ENCODE results near the gene ORMDL3. TPM values are rescaled to one million over a fixed set of nuclear protein-coding genes. Genes with fewer than 3 reads are reported as not detected.

Gene ORMDL3
- total and polyA plus RNA-seq, 2 donors (not counting 1 experiment from before 2014, with no cell fraction given): 30.1 to 48.1 TPM

GRCh38 chr17:39946551-39947330 is 19.3 kb upstream of the ORMDL3 start:
- Histone ChIP-seq H3K79me2 (ENCODE audit: control insufficient read depth, insufficient read depth, low read length) (no peaks in the 10 kb centered on the region), H3K27me3 (ENCODE audit: control insufficient read depth, insufficient read depth, low read length) (peaks cover 10% of the 10 kb centered on the region), H3K4me1 (ENCODE audit: control insufficient read depth, extremely low read depth, insufficient read depth, low read length) (no peaks in the 10 kb centered on the region), H3K36me3 (ENCODE audit: control insufficient read depth, insufficient read depth, low read length) (no peaks in the 10 kb centered on the region), H3K9ac (ENCODE audit: insufficient read depth, low read length) (no peak overlapping the region), H2AFZ (ENCODE audit: low read length) (no peak overlapping the region), H3K27ac (ENCODE audit: insufficient read depth, low read length) (no peak overlapping the region), H3K4me2 (ENCODE audit: extremely low read depth, insufficient read depth, low read length) (no peak overlapping the region), H4K20me1 (ENCODE audit: control insufficient read depth, extremely low read depth, insufficient read depth, low read length) (no peaks in the 10 kb centered on the region), H3K9me3 (ENCODE audit: control insufficient read depth, insufficient read depth, low read depth, low read length) (no peaks in the 10 kb centered on the region), H3K4me3 (replicated peaks in 1 of 4; ENCODE audit: control extremely low read depth in 1 of 4, insufficient read depth in 1 of 4, low read depth in 3 of 4, low read length in 4 of 4) (no peak overlapping the region)
- DNase-seq (ENCODE audit: low read depth in 2 of 2): no peak
- TF ChIP-seq, protein P1, sequence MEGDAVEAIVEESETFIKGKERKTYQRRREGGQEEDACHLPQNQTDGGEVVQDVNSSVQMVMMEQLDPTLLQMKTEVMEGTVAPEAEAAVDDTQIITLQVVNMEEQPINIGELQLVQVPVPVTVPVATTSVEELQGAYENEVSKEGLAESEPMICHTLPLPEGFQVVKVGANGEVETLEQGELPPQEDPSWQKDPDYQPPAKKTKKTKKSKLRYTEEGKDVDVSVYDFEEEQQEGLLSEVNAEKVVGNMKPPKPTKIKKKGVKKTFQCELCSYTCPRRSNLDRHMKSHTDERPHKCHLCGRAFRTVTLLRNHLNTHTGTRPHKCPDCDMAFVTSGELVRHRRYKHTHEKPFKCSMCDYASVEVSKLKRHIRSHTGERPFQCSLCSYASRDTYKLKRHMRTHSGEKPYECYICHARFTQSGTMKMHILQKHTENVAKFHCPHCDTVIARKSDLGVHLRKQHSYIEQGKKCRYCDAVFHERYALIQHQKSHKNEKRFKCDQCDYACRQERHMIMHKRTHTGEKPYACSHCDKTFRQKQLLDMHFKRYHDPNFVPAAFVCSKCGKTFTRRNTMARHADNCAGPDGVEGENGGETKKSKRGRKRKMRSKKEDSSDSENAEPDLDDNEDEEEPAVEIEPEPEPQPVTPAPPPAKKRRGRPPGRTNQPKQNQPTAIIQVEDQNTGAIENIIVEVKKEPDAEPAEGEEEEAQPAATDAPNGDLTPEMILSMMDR (conservative IDR thresholded peaks at IDR 0.05 in 1 of 2, IDR thresholded peaks at IDR 0.05 in 1 of 2; ENCODE audit: low read depth in 1 of 2, low read length in 2 of 2): no peak
- TF ChIP-seq EZH2 (IDR thresholded peaks at IDR 0.05; ENCODE audit: low read length, missing control alignments): no peak

- Histone ChIP-seq H3K4me2 (ENCODE audit: extremely low read depth, insufficient read depth, low read length) (no peak overlapping the region), H3K9ac (ENCODE audit: insufficient read depth, low read length) (no peak overlapping the region), H3K4me1 (ENCODE audit: control insufficient read depth, extremely low read depth, insufficient read depth, low read length) (peaks cover 3% of the 10 kb centered on the region), H3K36me3 (ENCODE audit: control insufficient read depth, insufficient read depth, low read length) (no peaks in the 10 kb centered on the region), H3K27me3 (ENCODE audit: control insufficient read depth, insufficient read depth, low read length) (peaks cover 7% of the 10 kb centered on the region), H2AFZ (ENCODE audit: low read length) (no peak overlapping the region), H3K27ac (ENCODE audit: insufficient read depth, low read length) (no peak overlapping the region), H3K9me3 (ENCODE audit: control insufficient read depth, insufficient read depth, low read depth, low read length) (no peaks in the 10 kb centered on the region), H4K20me1 (ENCODE audit: control insufficient read depth, extremely low read depth, insufficient read depth, low read length) (no peaks in the 10 kb centered on the region), H3K79me2 (ENCODE audit: control insufficient read depth, insufficient read depth, low read length) (no peaks in the 10 kb centered on the region), H3K4me3 (replicated peaks in 1 of 4; ENCODE audit: control extremely low read depth in 1 of 4, insufficient read depth in 1 of 4, low read depth in 3 of 4, low read length in 4 of 4) (no peak overlapping the region)
- no peak for DNase-seq (ENCODE audit: low read depth in 2 of 2)
- TF ChIP-seq, protein P1 (conservative IDR thresholded peaks at IDR 0.05 in 1 of 2, IDR thresholded peaks at IDR 0.05 in 1 of 2; ENCODE audit: low read depth in 1 of 2, low read length in 2 of 2): no peak
- TF ChIP-seq EZH2 (IDR thresholded peaks at IDR 0.05; ENCODE audit: low read length, missing control alignments): no peak
These were observed 17.0 kb upstream of the ORMDL3 start for GRCh38 chr17:39944393-39944711.

GRCh38 chr17:39943702-39944392 is 16.4 kb upstream of the ORMDL3 start:
- DNase-seq (ENCODE audit: low read depth in 2 of 2): no peak
- Histone ChIP-seq H3K36me3 (ENCODE audit: control insufficient read depth, insufficient read depth, low read length) (no peaks in the 10 kb centered on the region), H3K79me2 (ENCODE audit: control insufficient read depth, insufficient read depth, low read length) (no peaks in the 10 kb centered on the region), H3K27me3 (ENCODE audit: control insufficient read depth, insufficient read depth, low read length) (peaks cover 7% of the 10 kb centered on the region), H3K9ac (ENCODE audit: insufficient read depth, low read length) (no peak overlapping the region), H2AFZ (ENCODE audit: low read length) (no peak overlapping the region), H3K9me3 (ENCODE audit: control insufficient read depth, insufficient read depth, low read depth, low read length) (no peaks in the 10 kb centered on the region), H3K27ac (ENCODE audit: insufficient read depth, low read length) (no peak overlapping the region), H4K20me1 (ENCODE audit: control insufficient read depth, extremely low read depth, insufficient read depth, low read length) (no peaks in the 10 kb centered on the region), H3K4me2 (ENCODE audit: extremely low read depth, insufficient read depth, low read length) (no peak overlapping the region), H3K4me1 (ENCODE audit: control insufficient read depth, extremely low read depth, insufficient read depth, low read length) (peaks cover 6% of the 10 kb centered on the region), H3K4me3 (replicated peaks in 1 of 4; ENCODE audit: control extremely low read depth in 1 of 4, insufficient read depth in 1 of 4, low read depth in 3 of 4, low read length in 4 of 4) (no peak overlapping the region)
- TF ChIP-seq EZH2 (IDR thresholded peaks at IDR 0.05; ENCODE audit: low read length, missing control alignments): no peak
- TF ChIP-seq, protein P1 (conservative IDR thresholded peaks at IDR 0.05 in 1 of 2, IDR thresholded peaks at IDR 0.05 in 1 of 2; ENCODE audit: low read depth in 1 of 2, low read length in 2 of 2): no peak
